GM12878 (cell line): ENCODE measurements around the gene YPEL3. TPM values are rescaled to one million over a fixed set of nuclear protein-coding genes. Genes with fewer than 3 reads are reported as not detected.
A peak's percentile ranks its signal among the peaks of the same experiment; 100 is the strongest.

Experiments
- BCL11A ChIP-seq: IDR thresholded peaks from 2 replicates; pipeline ENCODE4 v1.6.1; 2011; ENCODE audit warnings: low read depth, low read length
- CHD2 ChIP-seq: IDR thresholded peaks from 2 replicates; pipeline ENCODE4 v1.6.1; 2011; ENCODE audit warnings: low read depth, low read length, improper control_type of control experiment, borderline replicate concordance
- JUND ChIP-seq: IDR thresholded peaks from 2 replicates; pipeline ENCODE4 v1.6.1; 2012; ENCODE audit warnings: low read depth, mild to moderate bottlenecking, low read length, improper control_type of control experiment, moderate library complexity
- KAT2A ChIP-seq: conservative IDR thresholded peaks from 2 replicates; pipeline ENCODE4 v1.6.1; 2011; ENCODE audit warnings: low read depth, low read length; ENCODE audit not compliant: control insufficient read depth
- MEF2A ChIP-seq: IDR thresholded peaks from 2 replicates; pipeline ENCODE4 v1.6.1; 2011; ENCODE audit warnings: low read depth, mild to moderate bottlenecking, low read length, moderate library complexity; ENCODE audit not compliant: insufficient read depth
- NR2C2 ChIP-seq: IDR thresholded peaks from 2 replicates; pipeline ENCODE4 v1.6.1; 2011; ENCODE audit warnings: borderline replicate concordance, low read depth; ENCODE audit not compliant: control insufficient read depth, insufficient read length
- POLR2AphosphoS2 ChIP-seq: IDR thresholded peaks from 2 replicates; pipeline ENCODE4 v1.6.1; 2011; ENCODE audit warnings: low read depth, mild to moderate bottlenecking, low read length, improper control_type of control experiment, moderate library complexity
- POU2F2 ChIP-seq: IDR thresholded peaks from 3 replicates; pipeline ENCODE4 v1.6.1; 2011; ENCODE audit warnings: low read depth, mild to moderate bottlenecking, low read length, borderline replicate concordance
- RAD21 ChIP-seq: IDR thresholded peaks from 2 replicates; pipeline ENCODE4 v1.6.1; 2011; ENCODE audit warnings: mild to moderate bottlenecking, low read depth, low read length, moderate library complexity; ENCODE audit not compliant: insufficient read depth
- RB1 ChIP-seq: fragments of 450-650 bp; formaldehyde crosslinking; IDR thresholded peaks from 2 replicates; pipeline ENCODE4 v1.6.1; 2017; ENCODE audit warnings: mild to moderate bottlenecking, borderline replicate concordance
- RBBP5 ChIP-seq: fragments of 200-600 bp; sonication (generic); conservative IDR thresholded peaks from 2 replicates; pipeline ENCODE4 v1.6.1; 2016
- RELA ChIP-seq: fragments of 450-650 bp; IDR thresholded peaks from 2 replicates; pipeline ENCODE4 v1.8.0; 2014; ENCODE audit warnings: borderline replicate concordance; ENCODE audit not compliant: partially characterized antibody
- RUNX3 ChIP-seq: IDR thresholded peaks from 2 replicates; pipeline ENCODE4 v1.6.1; 2012; ENCODE audit warnings: low read length, inconsistent platforms
- SMAD5 ChIP-seq: IDR thresholded peaks from 2 replicates; pipeline ENCODE4 v1.6.1; 2016; ENCODE audit warnings: antibody characterized with exemption, low read depth
- SREBF1 ChIP-seq: IDR thresholded peaks from 2 replicates; pipeline ENCODE4 v1.6.1; 2012; ENCODE audit warnings: mild to moderate bottlenecking, low read length
- STAT1 ChIP-seq: fragments of 450-650 bp; conservative IDR thresholded peaks from 2 replicates; pipeline ENCODE4 v1.6.1; 2014; ENCODE audit warnings: antibody characterized with exemption, mild to moderate bottlenecking
- ZNF217 ChIP-seq: fragments of 450-650 bp; IDR thresholded peaks from 2 replicates; pipeline ENCODE4 v1.6.1; 2017; ENCODE audit warnings: antibody characterized with exemption, mild to moderate bottlenecking
- ZNF274 ChIP-seq: IDR thresholded peaks from one replicate; pipeline ENCODE4 v1.8.0; 2011; ENCODE audit not compliant: insufficient read length, insufficient read depth
- ZZZ3 ChIP-seq: IDR thresholded peaks from 2 replicates; pipeline ENCODE4 v1.6.1; 2011; ENCODE audit warnings: low read depth; ENCODE audit not compliant: control insufficient read depth, insufficient read length
- polyA plus RNA-seq, 11 experiments: library from polyadenylated mRNA; depleted of rRNA in 4 of 11; unstranded in 6 of 11; stranded (reverse) in 5 of 11; fragments of >200 nt; fragmentation: Nextera tagmentation in 4 of 11; fragmentation: Illumina TruSeq in 1 of 11; extraction: Ambion mirVana in 4 of 11; extraction: Trizol in 1 of 11; gene quantifications; 1 replicate in 1 of 11; 2 replicates in 10 of 11; pipeline versions ENCODE4 v1.2.1 to v1.2.3, GENCODE V29; 2011 to 2016; ENCODE audit warnings: inconsistent platforms in 2 of 11, missing spikeins in 2 of 11, low read depth in 1 of 11
- total RNA-seq, 4 experiments: library from RNA; depleted of rRNA in 3 of 4; stranded (reverse); fragments of >200 nt in 3 of 4; fragmentation: Illumina TruSeq in 1 of 4; extraction: Trizol in 1 of 4; gene quantifications; 2 replicates each; pipeline versions ENCODE4 v1.2.1 to v1.2.3, GENCODE V29; 2013 to 2021
- TF ChIP-seq, protein P1 (sequence below): IDR thresholded peaks from 2 replicates; pipeline ENCODE4 v1.6.1; 2012; ENCODE audit warnings: low read depth, low read length, improper control_type of control experiment
- TF ChIP-seq, protein P2 (sequence below): IDR thresholded peaks from 2 replicates; pipeline ENCODE4 v1.6.1; 2011; ENCODE audit warnings: borderline replicate concordance, low read depth, mild to moderate bottlenecking, moderate library complexity, mixed read lengths, low read length; ENCODE audit not compliant: insufficient read depth; ENCODE audit errors: extremely low read length
- TF ChIP-seq, protein P3 (sequence below): IDR thresholded peaks from 2 replicates; pipeline ENCODE4 v1.6.1; 2011; ENCODE audit warnings: mild to moderate bottlenecking, low read depth, low read length, moderate library complexity; ENCODE audit not compliant: insufficient replicate concordance
- TF ChIP-seq, protein P4 (sequence below), 3 experiments: IDR thresholded peaks in 2 of 3; conservative IDR thresholded peaks in 1 of 3; 2 replicates each; pipeline ENCODE4 v1.5.1; 2011; ENCODE audit warnings: low read depth in 3 of 3, low read length in 3 of 3, mild to moderate bottlenecking in 3 of 3, control low read depth in 2 of 3, moderate library complexity in 2 of 3, inconsistent platforms in 1 of 3, mixed read lengths in 1 of 3; ENCODE audit not compliant: control insufficient read depth in 2 of 3, insufficient read depth in 1 of 3; ENCODE audit errors: extremely low read depth in 1 of 3
- TF ChIP-seq, protein P5 (sequence below): fragments of 450-650 bp; IDR thresholded peaks from 2 replicates; pipeline ENCODE4 v1.6.1; 2017; ENCODE audit warnings: low read depth, mild to moderate bottlenecking, moderate library complexity

The YPEL3 gene
- total and polyA plus RNA-seq, 10 of the 15 experiments (the other 5 are each of a cell fraction or from before 2014, with no cell fraction given) = 1.3 to 22.0 (median 12.1) TPM

DNA sequence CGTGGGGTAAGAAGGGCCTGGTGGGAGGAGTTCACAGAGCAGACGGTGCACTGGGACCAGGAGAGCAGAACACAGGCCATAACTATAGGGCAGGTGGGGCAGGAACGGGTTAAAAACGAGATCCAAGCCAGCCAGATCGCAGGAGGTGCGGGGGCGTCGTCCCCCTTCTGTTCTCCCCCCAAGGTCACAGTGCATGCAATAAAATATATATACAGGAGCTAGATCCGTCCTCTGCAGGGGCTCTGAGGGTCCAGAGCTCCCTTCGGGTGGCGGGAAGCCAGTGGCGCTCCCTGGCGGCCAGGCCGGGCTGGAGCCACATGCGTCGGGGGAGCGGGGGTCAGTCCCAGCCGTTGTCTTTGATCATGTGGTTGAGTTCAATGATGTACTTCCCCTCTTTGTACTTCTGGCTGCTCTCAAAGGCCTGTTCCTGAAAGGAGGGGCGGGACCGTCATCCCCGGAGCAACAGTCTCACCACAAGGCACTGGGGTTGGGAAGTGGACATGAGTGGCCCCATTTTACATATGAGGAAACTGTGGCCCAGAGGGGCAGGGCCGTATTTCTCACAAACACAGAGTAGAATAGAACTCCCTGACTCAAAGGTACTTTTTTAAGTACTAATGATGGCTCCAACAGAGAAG is 3.5 kb downstream of the YPEL3 start (continued):
- 0 out of 2 replicates have a peak, but pooled peaks have one; percentile 27 for TF ChIP-seq STAT1
- TF ChIP-seq, protein P1, sequence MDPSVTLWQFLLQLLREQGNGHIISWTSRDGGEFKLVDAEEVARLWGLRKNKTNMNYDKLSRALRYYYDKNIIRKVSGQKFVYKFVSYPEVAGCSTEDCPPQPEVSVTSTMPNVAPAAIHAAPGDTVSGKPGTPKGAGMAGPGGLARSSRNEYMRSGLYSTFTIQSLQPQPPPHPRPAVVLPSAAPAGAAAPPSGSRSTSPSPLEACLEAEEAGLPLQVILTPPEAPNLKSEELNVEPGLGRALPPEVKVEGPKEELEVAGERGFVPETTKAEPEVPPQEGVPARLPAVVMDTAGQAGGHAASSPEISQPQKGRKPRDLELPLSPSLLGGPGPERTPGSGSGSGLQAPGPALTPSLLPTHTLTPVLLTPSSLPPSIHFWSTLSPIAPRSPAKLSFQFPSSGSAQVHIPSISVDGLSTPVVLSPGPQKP = no peak
- TF ChIP-seq, protein P2, sequence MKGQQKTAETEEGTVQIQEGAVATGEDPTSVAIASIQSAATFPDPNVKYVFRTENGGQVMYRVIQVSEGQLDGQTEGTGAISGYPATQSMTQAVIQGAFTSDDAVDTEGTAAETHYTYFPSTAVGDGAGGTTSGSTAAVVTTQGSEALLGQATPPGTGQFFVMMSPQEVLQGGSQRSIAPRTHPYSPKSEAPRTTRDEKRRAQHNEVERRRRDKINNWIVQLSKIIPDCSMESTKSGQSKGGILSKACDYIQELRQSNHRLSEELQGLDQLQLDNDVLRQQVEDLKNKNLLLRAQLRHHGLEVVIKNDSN = peak; percentile 29
- peak; percentile 18; the same call in 1 of the 3 replicates for TF ChIP-seq POU2F2
- no peak for TF ChIP-seq JUND
- TF ChIP-seq RB1 = peak; percentile 99
- peak; percentile 45 for TF ChIP-seq RAD21
- TF ChIP-seq, protein P3, sequence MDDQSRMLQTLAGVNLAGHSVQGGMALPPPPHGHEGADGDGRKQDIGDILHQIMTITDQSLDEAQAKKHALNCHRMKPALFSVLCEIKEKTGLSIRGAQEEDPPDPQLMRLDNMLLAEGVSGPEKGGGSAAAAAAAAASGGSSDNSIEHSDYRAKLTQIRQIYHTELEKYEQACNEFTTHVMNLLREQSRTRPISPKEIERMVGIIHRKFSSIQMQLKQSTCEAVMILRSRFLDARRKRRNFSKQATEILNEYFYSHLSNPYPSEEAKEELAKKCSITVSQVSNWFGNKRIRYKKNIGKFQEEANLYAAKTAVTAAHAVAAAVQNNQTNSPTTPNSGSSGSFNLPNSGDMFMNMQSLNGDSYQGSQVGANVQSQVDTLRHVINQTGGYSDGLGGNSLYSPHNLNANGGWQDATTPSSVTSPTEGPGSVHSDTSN = no peak
- 0 out of 2 replicates have a peak, but pooled peaks have one; percentile 30 for TF ChIP-seq BCL11A
- TF ChIP-seq RBBP5 = no peak
- 0 out of 2 replicates have a peak, but pooled peaks have one; percentile 13 for TF ChIP-seq MEF2A
- TF ChIP-seq ZZZ3 = no peak
- no peak for TF ChIP-seq SREBF1
- no peak for TF ChIP-seq KAT2A
- TF ChIP-seq ZNF274 = no peak
- no peak for TF ChIP-seq NR2C2
- TF ChIP-seq, protein P4, sequence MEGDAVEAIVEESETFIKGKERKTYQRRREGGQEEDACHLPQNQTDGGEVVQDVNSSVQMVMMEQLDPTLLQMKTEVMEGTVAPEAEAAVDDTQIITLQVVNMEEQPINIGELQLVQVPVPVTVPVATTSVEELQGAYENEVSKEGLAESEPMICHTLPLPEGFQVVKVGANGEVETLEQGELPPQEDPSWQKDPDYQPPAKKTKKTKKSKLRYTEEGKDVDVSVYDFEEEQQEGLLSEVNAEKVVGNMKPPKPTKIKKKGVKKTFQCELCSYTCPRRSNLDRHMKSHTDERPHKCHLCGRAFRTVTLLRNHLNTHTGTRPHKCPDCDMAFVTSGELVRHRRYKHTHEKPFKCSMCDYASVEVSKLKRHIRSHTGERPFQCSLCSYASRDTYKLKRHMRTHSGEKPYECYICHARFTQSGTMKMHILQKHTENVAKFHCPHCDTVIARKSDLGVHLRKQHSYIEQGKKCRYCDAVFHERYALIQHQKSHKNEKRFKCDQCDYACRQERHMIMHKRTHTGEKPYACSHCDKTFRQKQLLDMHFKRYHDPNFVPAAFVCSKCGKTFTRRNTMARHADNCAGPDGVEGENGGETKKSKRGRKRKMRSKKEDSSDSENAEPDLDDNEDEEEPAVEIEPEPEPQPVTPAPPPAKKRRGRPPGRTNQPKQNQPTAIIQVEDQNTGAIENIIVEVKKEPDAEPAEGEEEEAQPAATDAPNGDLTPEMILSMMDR (IDR thresholded peaks at IDR 0.05 in 2 of 3, conservative IDR thresholded peaks at IDR 0.05 in 1 of 3; ENCODE audit: control insufficient read depth in 2 of 3, extremely low read depth in 1 of 3, insufficient read depth in 1 of 3, low read depth in 3 of 3, low read length in 3 of 3) = peak; percentile 90 to 95 (median 94); a peak in 5 of 6 replicates
- TF ChIP-seq RUNX3 = peak; percentile 87
- no peak for TF ChIP-seq POLR2AphosphoS2
- TF ChIP-seq RELA = peak; percentile 46
- peak; percentile 82 for TF ChIP-seq ZNF217
- TF ChIP-seq SMAD5 = no peak
- TF ChIP-seq CHD2 = peak; percentile 55; the same call in 1 of the 2 replicates
- TF ChIP-seq, protein P5, sequence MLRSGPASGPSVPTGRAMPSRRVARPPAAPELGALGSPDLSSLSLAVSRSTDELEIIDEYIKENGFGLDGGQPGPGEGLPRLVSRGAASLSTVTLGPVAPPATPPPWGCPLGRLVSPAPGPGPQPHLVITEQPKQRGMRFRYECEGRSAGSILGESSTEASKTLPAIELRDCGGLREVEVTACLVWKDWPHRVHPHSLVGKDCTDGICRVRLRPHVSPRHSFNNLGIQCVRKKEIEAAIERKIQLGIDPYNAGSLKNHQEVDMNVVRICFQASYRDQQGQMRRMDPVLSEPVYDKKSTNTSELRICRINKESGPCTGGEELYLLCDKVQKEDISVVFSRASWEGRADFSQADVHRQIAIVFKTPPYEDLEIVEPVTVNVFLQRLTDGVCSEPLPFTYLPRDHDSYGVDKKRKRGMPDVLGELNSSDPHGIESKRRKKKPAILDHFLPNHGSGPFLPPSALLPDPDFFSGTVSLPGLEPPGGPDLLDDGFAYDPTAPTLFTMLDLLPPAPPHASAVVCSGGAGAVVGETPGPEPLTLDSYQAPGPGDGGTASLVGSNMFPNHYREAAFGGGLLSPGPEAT = peak; percentile 73
